Neural cell (in vitro differentiated cells): ENCODE data around the gene IL1R2. TPM values are rescaled to one million over a fixed set of nuclear protein-coding genes. Genes with fewer than 3 reads are reported as not detected.

Source experiments
- H2AFZ ChIP-seq: fragments of 200-600, 300-800 bp; sonication (generic), shearing (Covaris generic); 2 replicates; pipeline ENCODE4 v1.6.0; 2014; ENCODE audit warnings: low read depth, mild to moderate bottlenecking, antibody characterized with exemption, low read length, moderate library complexity
- H3F3A ChIP-seq: fragments of 200-600 bp; shearing (Covaris generic); 2 replicates; pipeline ENCODE4 v1.6.1; 2016; ENCODE audit warnings: mild to moderate bottlenecking, moderate library complexity, mixed read lengths, antibody characterized with exemption, low read length; ENCODE audit not compliant: insufficient read depth, poor library complexity, severe bottlenecking
- H3K27ac ChIP-seq: fragments of 200-600, 300-800 bp; sonication (generic), shearing (Covaris generic); 2 replicates; pipeline ENCODE4 v1.5.1; 2014; ENCODE audit warnings: mild to moderate bottlenecking, low read length, moderate library complexity
- H3K27me3 ChIP-seq: fragments of 300-800, 200-600 bp; sonication (generic), shearing (Covaris generic); 2 replicates; pipeline ENCODE4 v1.6.0; 2014; ENCODE audit warnings: mild to moderate bottlenecking, low read depth, low read length, moderate library complexity; ENCODE audit not compliant: insufficient read depth
- H3K36me3 ChIP-seq: fragments of 300-800, 200-600 bp; sonication (generic), shearing (Covaris generic); 2 replicates; pipeline ENCODE4 v1.5.1; 2014; ENCODE audit warnings: mild to moderate bottlenecking, antibody characterized with exemption, low read length, moderate library complexity; ENCODE audit not compliant: insufficient read depth
- H3K4me2 ChIP-seq: fragments of 300-800, 200-600 bp; sonication (generic), shearing (Covaris generic); 2 replicates; pipeline ENCODE4 v1.6.0; 2014; ENCODE audit warnings: mild to moderate bottlenecking, low read length
- H3K4me3 ChIP-seq: fragments of 300-800, 200-600 bp; sonication (generic), shearing (Covaris generic); 2 replicates; pipeline ENCODE4 v1.5.1; 2014; ENCODE audit warnings: mild to moderate bottlenecking, low read length, moderate library complexity
- H3K79me2 ChIP-seq: fragments of 200-600 bp; shearing (Covaris generic); replicated peaks from 2 replicates; pipeline ENCODE4 v1.6.0; 2014; ENCODE audit warnings: mild to moderate bottlenecking, low read length, moderate library complexity; ENCODE audit not compliant: insufficient read depth
- H3K9ac ChIP-seq: fragments of 300-800, 200-600 bp; sonication (generic), shearing (Covaris generic); 2 replicates; pipeline ENCODE4 v1.6.1; 2016; ENCODE audit warnings: mild to moderate bottlenecking, low read length, mixed read lengths
- H3K9me2 ChIP-seq: fragments of 200-600 bp; shearing (Covaris generic); 2 replicates; pipeline ENCODE4 v1.6.1; 2016; ENCODE audit warnings: mild to moderate bottlenecking, low read length, mixed read lengths; ENCODE audit not compliant: insufficient read depth
- H3K9me3 ChIP-seq: fragments of 200-600, 300-800 bp; sonication (generic), shearing (Covaris generic); 2 replicates; pipeline ENCODE4 v1.6.1; 2016; ENCODE audit warnings: mild to moderate bottlenecking, mixed run types, low read length, moderate library complexity, mixed read lengths
- H4K20me1 ChIP-seq: fragments of 200-600 bp; shearing (Covaris generic); 2 replicates; pipeline ENCODE4 v1.6.1; 2016; ENCODE audit warnings: mild to moderate bottlenecking, mixed run types; ENCODE audit not compliant: insufficient read depth
- CTCF ChIP-seq: fragments of 450-650 bp; IDR thresholded peaks from 2 replicates; pipeline ENCODE4 v1.5.1; 2014; ENCODE audit warnings: antibody characterized with exemption, mild to moderate bottlenecking, moderate library complexity; ENCODE audit not compliant: poor library complexity, severe bottlenecking
- EP300 ChIP-seq: fragments of 450-650 bp; conservative IDR thresholded peaks from 2 replicates; pipeline ENCODE4 v1.6.1; 2014; ENCODE audit warnings: antibody characterized with exemption, mild to moderate bottlenecking, moderate library complexity; ENCODE audit not compliant: poor library complexity, severe bottlenecking
- EZH2 ChIP-seq: fragments of 200-600, 300-800 bp; shearing (Covaris generic), sonication (generic); IDR thresholded peaks from 2 replicates; pipeline ENCODE4 v1.6.1; 2014; ENCODE audit warnings: antibody characterized with exemption, low read length, borderline replicate concordance, mild to moderate bottlenecking; ENCODE audit not compliant: insufficient read depth, poor library complexity, severe bottlenecking
- MXI1 ChIP-seq: fragments of 450-650 bp; conservative IDR thresholded peaks from 2 replicates; pipeline ENCODE4 v1.6.1; 2014; ENCODE audit warnings: antibody characterized with exemption, mild to moderate bottlenecking; ENCODE audit not compliant: poor library complexity, severe bottlenecking
- POLR2AphosphoS5 ChIP-seq: IDR thresholded peaks from 2 replicates; pipeline ENCODE4 v1.6.1; 2012
- RAD21 ChIP-seq: fragments of 450-650 bp; conservative IDR thresholded peaks from 2 replicates; pipeline ENCODE4 v1.6.1; 2014; ENCODE audit warnings: antibody characterized with exemption, mild to moderate bottlenecking, moderate library complexity
- SMC3 ChIP-seq: fragments of 450-650 bp; conservative IDR thresholded peaks from 2 replicates; pipeline ENCODE4 v1.6.1; 2014; ENCODE audit warnings: antibody characterized with exemption, mild to moderate bottlenecking, moderate library complexity; ENCODE audit not compliant: poor library complexity
- TAF1 ChIP-seq: IDR thresholded peaks from 2 replicates; pipeline ENCODE4 v1.6.1; 2012; ENCODE audit warnings: low read depth
- polyA plus RNA-seq: library from polyadenylated mRNA; depleted of rRNA; stranded (reverse); fragments of >200 nt; gene quantifications from 2 replicates; pipeline ENCODE4 v1.2.3, GENCODE V29; 2014
- TF ChIP-seq, protein P1 (sequence below): IDR thresholded peaks from 2 replicates; pipeline ENCODE4 v1.6.1; 2012; ENCODE audit warnings: borderline replicate concordance

Gene IL1R2
- polyA plus RNA-seq, 1 donor from 2014 or later = not detected

DNA sequence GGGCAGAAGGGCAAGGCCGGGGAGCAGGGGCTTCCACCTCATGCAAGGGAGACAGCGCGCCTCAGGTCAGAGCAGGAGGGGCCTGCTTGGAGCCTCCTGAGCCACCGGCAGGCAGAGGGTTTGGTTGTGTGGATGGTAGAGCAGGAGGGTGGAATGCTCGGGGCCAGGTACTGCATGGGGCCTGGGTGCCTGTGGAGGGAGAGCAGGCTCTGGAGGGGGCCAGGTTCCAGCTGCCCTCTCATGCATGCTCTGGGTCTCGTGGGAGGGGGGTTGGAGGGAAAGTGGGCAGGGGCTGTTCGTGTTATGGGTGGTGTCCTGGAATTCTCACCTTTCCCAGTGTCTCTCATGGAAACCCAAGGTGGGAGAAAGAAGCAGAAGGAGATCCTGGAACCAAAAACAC, 3.2 kb upstream of the IL1R2 start:
- Histone ChIP-seq H3F3A (no peaks in the 10 kb centered on the region), H3K4me2 (no peak overlapping the region), H2AFZ (no peak overlapping the region), H3K27me3 (no peaks in the 10 kb centered on the region), H3K9me2 (no peaks in the 10 kb centered on the region), H4K20me1 (no peaks in the 10 kb centered on the region), H3K27ac (no peak overlapping the region), H3K79me2 (no peaks in the 10 kb centered on the region), H3K9ac (no peak overlapping the region), H3K36me3 (no peaks in the 10 kb centered on the region), H3K4me3 (no peak overlapping the region), H3K9me3 (no peaks in the 10 kb centered on the region)
- TF ChIP-seq RAD21 = no peak
- TF ChIP-seq SMC3 = no peak
- TF ChIP-seq, protein P1, sequence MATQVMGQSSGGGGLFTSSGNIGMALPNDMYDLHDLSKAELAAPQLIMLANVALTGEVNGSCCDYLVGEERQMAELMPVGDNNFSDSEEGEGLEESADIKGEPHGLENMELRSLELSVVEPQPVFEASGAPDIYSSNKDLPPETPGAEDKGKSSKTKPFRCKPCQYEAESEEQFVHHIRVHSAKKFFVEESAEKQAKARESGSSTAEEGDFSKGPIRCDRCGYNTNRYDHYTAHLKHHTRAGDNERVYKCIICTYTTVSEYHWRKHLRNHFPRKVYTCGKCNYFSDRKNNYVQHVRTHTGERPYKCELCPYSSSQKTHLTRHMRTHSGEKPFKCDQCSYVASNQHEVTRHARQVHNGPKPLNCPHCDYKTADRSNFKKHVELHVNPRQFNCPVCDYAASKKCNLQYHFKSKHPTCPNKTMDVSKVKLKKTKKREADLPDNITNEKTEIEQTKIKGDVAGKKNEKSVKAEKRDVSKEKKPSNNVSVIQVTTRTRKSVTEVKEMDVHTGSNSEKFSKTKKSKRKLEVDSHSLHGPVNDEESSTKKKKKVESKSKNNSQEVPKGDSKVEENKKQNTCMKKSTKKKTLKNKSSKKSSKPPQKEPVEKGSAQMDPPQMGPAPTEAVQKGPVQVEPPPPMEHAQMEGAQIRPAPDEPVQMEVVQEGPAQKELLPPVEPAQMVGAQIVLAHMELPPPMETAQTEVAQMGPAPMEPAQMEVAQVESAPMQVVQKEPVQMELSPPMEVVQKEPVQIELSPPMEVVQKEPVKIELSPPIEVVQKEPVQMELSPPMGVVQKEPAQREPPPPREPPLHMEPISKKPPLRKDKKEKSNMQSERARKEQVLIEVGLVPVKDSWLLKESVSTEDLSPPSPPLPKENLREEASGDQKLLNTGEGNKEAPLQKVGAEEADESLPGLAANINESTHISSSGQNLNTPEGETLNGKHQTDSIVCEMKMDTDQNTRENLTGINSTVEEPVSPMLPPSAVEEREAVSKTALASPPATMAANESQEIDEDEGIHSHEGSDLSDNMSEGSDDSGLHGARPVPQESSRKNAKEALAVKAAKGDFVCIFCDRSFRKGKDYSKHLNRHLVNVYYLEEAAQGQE = no peak
- no peak for TF ChIP-seq POLR2AphosphoS5
- TF ChIP-seq EP300 = no peak
- no peak for TF ChIP-seq CTCF
- TF ChIP-seq TAF1 = no peak
- no peak for TF ChIP-seq MXI1
- TF ChIP-seq EZH2 = no peak

DNA sequence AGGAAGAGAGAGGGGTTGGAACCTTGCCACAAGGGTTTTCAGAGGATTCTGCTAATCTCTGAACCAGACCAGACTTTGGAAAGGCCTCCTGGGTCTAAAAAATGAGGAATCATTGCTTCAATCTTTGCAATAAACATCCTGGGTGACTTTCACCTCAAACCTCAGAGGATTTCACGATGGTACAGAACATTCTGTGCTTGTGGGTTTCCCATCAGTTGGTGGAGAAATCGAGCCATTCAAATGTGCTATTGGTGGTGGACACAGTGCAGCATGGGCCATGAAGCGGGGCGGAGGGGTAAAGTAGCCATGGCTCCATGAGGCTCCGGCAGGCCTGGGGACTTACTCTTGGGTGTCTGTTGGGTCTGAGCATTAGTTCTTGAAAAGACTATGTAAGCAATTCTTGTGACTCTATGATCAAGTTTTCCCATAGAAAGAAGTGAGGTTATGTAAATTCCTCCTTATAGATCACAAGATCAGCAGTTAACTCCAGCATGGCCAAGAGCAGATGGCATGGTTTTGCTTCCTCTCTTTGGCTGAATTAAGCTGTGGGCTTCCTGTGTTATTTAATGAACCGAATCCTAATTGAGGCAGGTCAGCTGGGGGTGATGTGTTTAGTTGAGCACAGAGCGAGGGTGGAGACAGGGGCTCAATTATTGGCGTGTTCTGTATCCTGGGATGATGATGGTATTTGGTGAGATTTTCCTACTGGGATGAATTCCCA, 1.9 kb upstream of the IL1R2 start:
- Histone ChIP-seq H3K79me2 (no peaks in the 10 kb centered on the region), H3K9me2 (no peaks in the 10 kb centered on the region), H4K20me1 (no peaks in the 10 kb centered on the region)

More for the DNA sequence above, 1.9 kb upstream of the IL1R2 start:
- H3K4me3 ChIP-seq = no peak overlapping the region
- TF ChIP-seq EP300 (no peak), CTCF (no peak), MXI1 (no peak), POLR2AphosphoS5 (no peak), RAD21 (no peak), SMC3 (no peak), EZH2 (no peak), TAF1 (no peak)
- TF ChIP-seq, protein P1 = no peak
- no peaks in the 10 kb centered on the region for H3K36me3 ChIP-seq
- H3K4me2 ChIP-seq = no peak overlapping the region
- no peak overlapping the region for H3K9ac ChIP-seq
- H2AFZ ChIP-seq = no peak overlapping the region
- no peaks in the 10 kb centered on the region for H3F3A ChIP-seq
- H3K27me3 ChIP-seq = no peaks in the 10 kb centered on the region
- no peak overlapping the region for H3K27ac ChIP-seq
- no peaks in the 10 kb centered on the region for H3K9me3 ChIP-seq
